K562 (cell line): ENCODE results near the gene PTPN9.

Source experiments
- EHMT2 ChIP-seq: fragments of 450-650 bp; IDR thresholded peaks from 2 replicates; pipeline ENCODE4 v1.6.1; 2018; ENCODE audit warnings: antibody characterized with exemption
- YY1 ChIP-seq, 3 experiments: IDR thresholded peaks; 2 replicates each; pipeline ENCODE4 v1.6.1; 2011; ENCODE audit warnings: low read length in 2 of 3, mild to moderate bottlenecking in 2 of 3, moderate library complexity in 2 of 3, borderline replicate concordance in 1 of 3, control low read depth in 1 of 3, low read depth in 1 of 3; ENCODE audit not compliant: insufficient read depth in 3 of 3, insufficient replicate concordance in 2 of 3, control insufficient read depth in 1 of 3, insufficient read length in 1 of 3; ENCODE audit errors: extremely low read depth in 1 of 3
- ZNF280B ChIP-seq: fragments of 250-450 bp; sonication (Bioruptor Pico); IDR thresholded peaks from 2 replicates; pipeline ENCODE4 v1.5.1; 2021; ENCODE audit warnings: mild to moderate bottlenecking

GRCh38 chr15:75620058-75620820 lies 41.1 kb upstream of the PTPN9 start:
- TF ChIP-seq EHMT2 (no peak), YY1 (IDR thresholded peaks at IDR 0.05; ENCODE audit: borderline replicate concordance in 1 of 3, control insufficient read depth in 1 of 3, extremely low read depth in 1 of 3, insufficient read depth in 3 of 3, insufficient read length in 1 of 3, insufficient replicate concordance in 2 of 3, low read depth in 1 of 3, low read length in 2 of 3) (no peak), ZNF280B (CRISPR knock-in tag) (no peak)
